ENCODE data around the gene KSR1. TPM values are rescaled to one million over a fixed set of nuclear protein-coding genes. Genes with fewer than 3 reads are reported as not detected.

Gene KSR1
- total and polyA plus RNA-seq, 2 of the 8 experiments (the other 6 are each of a cell fraction or from before 2014, with no cell fraction given), result 14.1 to 34.7 TPM

DNA sequence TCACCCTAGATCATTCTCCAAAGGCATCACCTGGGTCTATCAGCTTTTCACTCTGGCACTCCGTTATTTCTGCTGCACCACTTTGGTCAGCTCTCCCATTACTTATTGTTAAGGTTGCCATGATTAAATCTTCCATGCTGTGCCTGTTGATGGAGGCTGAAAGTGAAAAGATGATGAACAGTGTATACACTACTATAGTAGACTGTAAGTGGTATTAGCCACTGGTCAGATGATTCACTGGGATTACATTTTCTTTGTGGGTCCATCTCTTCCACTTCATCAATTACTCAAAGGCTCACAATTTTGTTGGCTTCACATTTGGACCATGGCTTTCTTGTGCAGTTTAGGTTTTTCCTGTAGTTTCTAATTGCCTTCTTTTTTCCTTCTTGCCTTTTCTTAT lies 158.9 kb downstream of the KSR1 start:
- 85% methylated on average over 1 of the region's 1 CpG; no CpG with 5 or more reads in 1 of the 2 experiments for WGBS, 2 experiments (ENCODE audit: extremely low coverage in 1 of 2, insufficient coverage in 1 of 2, insufficient read length in 1 of 2, insufficient replicate concordance in 2 of 2, low coverage in 1 of 2, low lambda C conversion rate in 2 of 2, missing lambda C conversion rate in 1 of 2)
- Histone ChIP-seq H3K27ac (ENCODE audit: low read depth, low read length) (no peak overlapping the region), H3K14ac (ENCODE audit: insufficient read length) (no peak overlapping the region), H3K56ac (replicated peaks; ENCODE audit: insufficient read length, low read depth, low read length) (no peak overlapping the region), H3K18ac (ENCODE audit: extremely low read depth, low read length) (no peak overlapping the region), H3K79me2 (ENCODE audit: control insufficient read depth in 1 of 2, insufficient read depth in 2 of 2, low read length in 2 of 2) (no peaks in the 10 kb centered on the region), H3K23ac (ENCODE audit: insufficient read length) (no peak overlapping the region), H4K8ac (ENCODE audit: extremely low read depth, insufficient read depth, low read length) (no peak overlapping the region), H3K27me3 (replicated peaks in 1 of 4; ENCODE audit: control insufficient read depth in 3 of 4, extremely low read depth in 1 of 4, insufficient read depth in 3 of 4, low read length in 3 of 4) (no peaks in the 10 kb centered on the region), H2AFZ (ENCODE audit: low read length) (no peak overlapping the region), H2BK12ac (ENCODE audit: low read depth, low read length) (no peak overlapping the region), H3K4me3 (ENCODE audit: extremely low read depth in 1 of 4, insufficient read depth in 2 of 4, low read depth in 3 of 4, low read length in 4 of 4) (no peak overlapping the region), H3K36me3 (ENCODE audit: control insufficient read depth in 2 of 4, insufficient read depth in 4 of 4, low read length in 3 of 4) (peaks cover 5 to 14% (median 12%) of the 10 kb centered on the region in 4 experiments; a peak in 7 of 8 replicates), H2BK120ac (replicated peaks; ENCODE audit: low read depth, low read length) (no peak overlapping the region), H4K91ac (replicated peaks; ENCODE audit: insufficient read length, low read length) (no peak overlapping the region), H3K79me1 (ENCODE audit: low read depth, low read length) (no peaks in the 10 kb centered on the region), H2BK20ac (ENCODE audit: low read length) (no peak overlapping the region), H3K4me2 (ENCODE audit: insufficient read depth in 1 of 2, low read depth in 2 of 2, low read length in 2 of 2) (no peak overlapping the region), H3K23me2 (ENCODE audit: low read depth, low read length) (no peaks in the 10 kb centered on the region), H4K20me1 (replicated peaks in 1 of 2; ENCODE audit: control insufficient read depth in 1 of 2, insufficient read depth in 2 of 2, low read length in 2 of 2) (peaks cover 0 to 1% of the 10 kb centered on the region in 2 experiments), H3K4me1 (replicated peaks in 1 of 4; ENCODE audit: control insufficient read depth in 3 of 4, insufficient read depth in 4 of 4, low read length in 3 of 4) (no peaks in the 10 kb centered on the region), H4K5ac (ENCODE audit: insufficient read length, low read depth, low read length) (no peak overlapping the region), H2BK15ac (ENCODE audit: low read length) (no peak overlapping the region), H2AK5ac (ENCODE audit: low read depth, low read length) (no peak overlapping the region), H2BK5ac (ENCODE audit: low read depth, low read length) (no peak overlapping the region), H3K9ac (replicated peaks in 1 of 4; ENCODE audit: extremely low read depth in 1 of 4, low read depth in 3 of 4, low read length in 3 of 4) (no peak overlapping the region), H3K9me3 (ENCODE audit: insufficient read depth in 2 of 2, low read depth in 1 of 2, low read length in 1 of 2) (no peaks in the 10 kb centered on the region), H3K4ac (replicated peaks; ENCODE audit: insufficient read length, low read depth, low read length) (no peak overlapping the region)
- no peak for TF ChIP-seq HDAC6 (IDR thresholded peaks at IDR 0.05; ENCODE audit: low read depth, low read length)
- no peak for TF ChIP-seq SP1 (IDR thresholded peaks at IDR 0.05; ENCODE audit: low read depth, low read length)
- TF ChIP-seq, protein P1, sequence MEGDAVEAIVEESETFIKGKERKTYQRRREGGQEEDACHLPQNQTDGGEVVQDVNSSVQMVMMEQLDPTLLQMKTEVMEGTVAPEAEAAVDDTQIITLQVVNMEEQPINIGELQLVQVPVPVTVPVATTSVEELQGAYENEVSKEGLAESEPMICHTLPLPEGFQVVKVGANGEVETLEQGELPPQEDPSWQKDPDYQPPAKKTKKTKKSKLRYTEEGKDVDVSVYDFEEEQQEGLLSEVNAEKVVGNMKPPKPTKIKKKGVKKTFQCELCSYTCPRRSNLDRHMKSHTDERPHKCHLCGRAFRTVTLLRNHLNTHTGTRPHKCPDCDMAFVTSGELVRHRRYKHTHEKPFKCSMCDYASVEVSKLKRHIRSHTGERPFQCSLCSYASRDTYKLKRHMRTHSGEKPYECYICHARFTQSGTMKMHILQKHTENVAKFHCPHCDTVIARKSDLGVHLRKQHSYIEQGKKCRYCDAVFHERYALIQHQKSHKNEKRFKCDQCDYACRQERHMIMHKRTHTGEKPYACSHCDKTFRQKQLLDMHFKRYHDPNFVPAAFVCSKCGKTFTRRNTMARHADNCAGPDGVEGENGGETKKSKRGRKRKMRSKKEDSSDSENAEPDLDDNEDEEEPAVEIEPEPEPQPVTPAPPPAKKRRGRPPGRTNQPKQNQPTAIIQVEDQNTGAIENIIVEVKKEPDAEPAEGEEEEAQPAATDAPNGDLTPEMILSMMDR (IDR thresholded peaks at IDR 0.05; ENCODE audit: control extremely low read depth in 1 of 3, insufficient read depth in 1 of 3, low read depth in 1 of 3, low read length in 3 of 3), result no peak
- no peak for TF ChIP-seq SIRT6 (IDR thresholded peaks at IDR 0.05; ENCODE audit: low read length)
- TF ChIP-seq KDM4A (IDR thresholded peaks at IDR 0.05; ENCODE audit: low read depth, low read length, severe bottlenecking), result no peak
- ChIA-PET POLR2A (ENCODE audit: partially characterized antibody) (no interaction called here), CTCF (ENCODE audit: partially characterized antibody) (interaction anchor here (1.3 to 7.2 kb wide), 8 partner anchors 9 to 169 kb away, joined by 4 to 52 read pairs (median 7); partner anchors contain the start of gene LGALS9)
- FAIRE-seq (no peak), DNase-seq (ENCODE audit: low read depth in 1 of 2, low spot score in 2 of 2) (no peak)

All from H1 (cell line).